Posterior vena cava (tissue), 2 donors: ENCODE data around the gene HSF5. TPM values are rescaled to one million over a fixed set of nuclear protein-coding genes. Genes with fewer than 3 reads are reported as not detected.

Experiments
- DNase-seq: peaks from one replicate; pipeline ENCODE4 v3.0.0-alpha.2; 2020; ENCODE audit warnings: low spot score
- intact Hi-C, 2 donors: fragments of 100-400 bp; cut with DNase I; formaldehyde crosslinking; loops; one replicate each; pipeline versions ENCODE4 v1.14.1 to v1.14.2; 2022 to 2023
- total RNA-seq, 2 donors: library from RNA; stranded (reverse); fragmentation: NEBNext Ultra II Directional; extraction: Animal tissue kit (Norgen Biotek cat#: 25700); gene quantifications; one replicate each; pipeline ENCODE4 v1.2.1, GENCODE V29; 2021
- donor health status: DM: yes; HTN: yes; CAD: no.
- donor health status: DM: yes; HTN: yes; CAD: no.

Gene HSF5
- total RNA-seq, 2 donors from 2014 or later, result 0.05 TPM; not detected in 1

- DNase-seq, result no peak
- intact Hi-C loops, result no loop called here
Observed at GRCh38 chr17:58420827-58421226, 67.4 kb downstream of the HSF5 start.

DNA sequence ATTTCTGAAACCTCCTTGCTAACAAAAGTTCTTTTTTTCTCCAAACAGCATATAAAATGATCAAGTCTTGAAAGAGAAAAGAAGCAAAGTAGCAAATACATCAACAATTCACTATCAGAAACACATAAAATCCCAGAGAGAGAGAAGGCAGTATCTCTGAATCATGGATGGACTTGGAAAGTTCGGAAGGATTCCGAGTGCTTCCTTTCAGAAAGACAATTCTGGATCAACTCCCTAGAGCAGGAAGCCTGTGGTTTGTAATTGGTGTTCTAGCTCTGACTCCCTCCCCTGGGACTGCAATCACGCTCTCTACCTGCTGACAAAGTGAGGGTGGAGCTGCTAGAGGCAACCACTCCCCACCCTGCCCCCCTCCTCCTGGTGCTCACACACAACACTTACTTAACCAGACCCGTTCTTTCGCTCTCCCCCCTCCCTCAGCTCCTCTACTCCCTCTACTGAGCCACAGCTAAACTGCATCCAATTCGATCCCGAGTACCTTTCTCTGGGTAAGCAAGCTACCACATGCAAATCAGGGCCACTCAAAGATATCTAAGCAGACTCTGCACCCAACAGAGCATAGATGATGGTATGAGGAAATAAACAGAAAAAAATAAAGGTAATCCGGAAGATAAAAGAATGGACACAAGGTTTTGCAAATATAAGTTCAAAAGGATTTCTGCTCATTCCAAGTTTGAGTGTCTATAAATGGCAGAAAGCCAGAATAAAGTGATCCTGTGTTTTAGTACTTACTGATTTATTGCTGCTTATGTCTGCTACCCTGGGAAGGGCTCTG lies 70.7 kb downstream of the HSF5 start, which contains the start of gene RNF43:
Gene RNF43 (minus strand): TSS at position 235 of the 793 bp plus-strand sequence. CDS start 1,957 bp downstream, outside the sequence.
- peak; percentile 87 for DNase-seq

GRCh38 chr17:58416937-58417299 lies 71.3 kb downstream of the HSF5 start:
- no peak for DNase-seq
- intact Hi-C loops, result loop anchor here (10.0 kb wide), 3 partner anchors 102 to 162 kb away; no protein-coding TSS in a partner anchor

More for the DNA sequence above, 70.7 kb downstream of the HSF5 start, which contains the start of gene RNF43:
- intact Hi-C loops, result loop anchor here (10.0 kb wide), 3 partner anchors 103 to 163 kb away; no protein-coding TSS in a partner anchor

GRCh38 chr17:58416396-58416795 lies 71.8 kb downstream of the HSF5 start:
- no peak for DNase-seq
- intact Hi-C loops, result loop anchor here (10.0 kb wide), 3 partner anchors 102 to 162 kb away; no protein-coding TSS in a partner anchor

DNA sequence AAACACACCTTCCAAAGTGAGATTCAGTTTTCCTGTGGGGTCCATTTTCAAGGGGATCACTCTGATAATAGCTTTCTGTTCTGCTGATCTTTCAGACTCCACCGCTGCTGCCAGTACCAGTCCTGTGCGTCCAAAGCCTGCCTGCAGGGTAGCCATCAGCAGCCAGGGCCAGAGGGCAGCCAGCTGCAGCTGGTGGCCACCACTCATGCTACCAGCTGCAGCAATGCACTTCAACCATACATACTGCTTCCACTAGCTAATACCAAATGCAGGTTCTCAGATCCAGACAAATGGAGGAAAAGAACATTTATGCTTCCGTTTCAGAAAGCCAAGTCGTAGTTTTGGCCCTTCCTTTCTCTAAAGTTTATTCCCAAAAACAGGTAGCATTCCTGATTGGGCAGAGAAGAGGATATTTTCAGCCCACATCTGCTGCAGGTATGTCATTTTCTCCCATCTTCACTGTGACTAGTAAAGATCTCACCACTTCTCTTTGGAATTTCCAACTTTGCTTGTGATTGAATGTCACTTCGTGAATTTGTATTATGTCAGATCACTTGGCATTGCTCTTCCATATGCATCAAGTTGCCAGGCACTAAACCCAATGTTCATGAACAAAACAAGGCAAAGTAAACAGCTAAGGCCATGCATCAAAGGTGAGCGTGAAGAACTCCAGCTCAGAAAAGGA lies 72.7 kb downstream of the HSF5 start:
- DNase-seq, result no peak
- intact Hi-C loops, result loop anchor here (10.0 kb wide), 3 partner anchors 101 to 161 kb away; no protein-coding TSS in a partner anchor

- no peak for DNase-seq
- intact Hi-C loops, result loop anchor here (10.0 kb wide), 3 partner anchors 100 to 160 kb away; no protein-coding TSS in a partner anchor
Observed at GRCh38 chr17:58414596-58414997, 73.6 kb downstream of the HSF5 start.

DNA sequence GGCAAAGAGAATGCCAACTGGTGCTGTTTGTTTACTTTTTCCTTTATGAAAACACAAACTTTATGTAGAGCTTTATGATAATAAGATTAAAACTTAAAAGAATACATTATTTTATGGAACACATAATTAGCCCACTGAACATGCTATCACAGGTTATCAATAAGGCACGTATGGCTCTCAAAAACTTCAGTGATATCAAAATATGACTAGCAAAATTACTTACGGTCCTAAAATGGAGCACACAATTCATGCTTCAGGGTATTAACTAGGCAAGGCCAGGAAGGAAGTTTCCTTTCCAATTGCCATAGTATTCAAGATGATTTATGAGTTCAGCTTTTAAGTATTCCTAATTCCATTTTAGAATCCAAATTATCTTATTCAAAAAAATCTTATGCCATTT lies 74.5 kb downstream of the HSF5 start:
- intact Hi-C loops, result loop anchor here (10.0 kb wide), 3 partner anchors 99 to 159 kb away; no protein-coding TSS in a partner anchor
- DNase-seq, result no peak

DNA sequence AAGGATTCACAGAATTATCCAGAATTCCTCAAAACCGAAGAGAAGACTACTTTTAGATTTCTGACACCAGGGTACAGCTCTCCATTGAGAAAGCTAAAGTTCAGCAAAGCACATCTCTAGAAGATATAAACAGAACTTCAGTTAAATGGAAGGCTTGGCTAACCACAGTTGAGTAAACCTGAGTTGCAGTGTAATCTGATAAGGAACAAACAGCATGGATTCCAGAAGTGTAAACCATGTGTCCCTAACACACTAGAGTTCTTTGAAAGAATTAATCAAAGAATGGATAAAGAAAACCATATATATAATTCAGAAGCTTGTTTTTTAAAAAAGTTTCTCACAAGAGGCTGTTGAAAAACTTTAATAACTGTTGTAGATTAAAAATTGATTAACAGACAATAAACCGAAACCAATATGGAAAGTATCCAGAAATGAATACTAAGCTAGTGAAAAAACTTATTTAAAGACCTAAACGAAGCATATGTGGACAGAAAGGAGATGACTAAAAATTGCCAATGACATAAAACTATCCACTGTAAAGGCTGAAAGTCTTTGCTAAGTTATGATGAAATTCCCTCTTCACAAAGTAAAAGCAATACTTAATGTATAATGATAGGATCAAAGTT lies 75.1 kb downstream of the HSF5 start:
- no peak for DNase-seq

GRCh38 chr17:58412064-58412703 lies 76.0 kb downstream of the HSF5 start:
- intact Hi-C loops, result loop anchor here (10.0 kb wide), 3 partner anchors 97 to 157 kb away; no protein-coding TSS in a partner anchor

More for the DNA sequence above, 75.1 kb downstream of the HSF5 start:
- intact Hi-C loops, result loop anchor here (10.0 kb wide), 3 partner anchors 98 to 158 kb away; no protein-coding TSS in a partner anchor

DNA sequence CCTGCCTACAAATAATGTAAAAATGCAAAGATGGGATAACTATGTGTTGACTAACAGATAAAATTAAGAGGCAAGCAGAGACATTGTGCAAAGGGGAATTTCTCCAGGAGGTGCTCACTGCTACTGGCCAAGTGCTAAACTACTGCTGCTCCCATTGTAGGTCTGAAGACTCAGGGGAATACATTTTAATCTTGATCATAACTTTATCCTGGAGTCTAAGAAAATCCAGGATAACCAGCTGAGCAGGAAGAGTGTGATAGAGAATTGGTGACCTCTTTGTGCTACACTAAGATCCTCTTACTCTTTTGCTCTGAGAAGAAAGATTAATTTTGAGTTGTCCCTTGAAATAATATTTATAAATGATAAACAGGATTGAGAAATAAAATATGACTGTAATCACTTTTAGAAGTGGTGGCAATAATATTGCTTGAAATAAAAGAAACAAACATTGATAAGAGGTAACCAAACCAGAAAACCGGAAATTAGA lies 76.8 kb downstream of the HSF5 start:
- intact Hi-C loops, result loop anchor here (10.0 kb wide), 3 partner anchors 97 to 157 kb away; no protein-coding TSS in a partner anchor
- DNase-seq, result no peak

More at GRCh38 chr17:58412064-58412703, 76.0 kb downstream of the HSF5 start:
- DNase-seq, result no peak

GRCh38 chr17:58410714-58411407 lies 77.3 kb downstream of the HSF5 start:
- intact Hi-C loops, result loop anchor here (10.0 kb wide), 3 partner anchors 96 to 156 kb away; no protein-coding TSS in a partner anchor
- no peak for DNase-seq

DNA sequence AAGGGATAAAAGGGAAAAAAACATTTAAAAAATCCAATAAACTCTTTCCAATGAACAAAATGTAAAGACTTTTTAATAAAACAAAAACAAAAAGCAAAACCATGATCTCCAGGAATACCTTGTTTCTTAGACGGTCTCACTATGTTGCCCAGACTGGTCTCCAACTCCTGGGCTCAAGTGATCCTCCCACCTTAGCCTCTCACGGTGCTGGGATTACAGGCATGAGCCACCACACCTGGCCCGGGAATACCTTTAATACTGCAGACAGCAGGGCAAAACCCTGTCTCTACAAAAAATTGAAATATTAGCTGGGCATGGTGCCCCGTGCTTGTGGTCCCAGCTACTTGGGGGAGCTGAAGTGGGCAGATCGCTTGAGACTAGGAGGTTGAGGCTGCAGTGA lies 78.8 kb downstream of the HSF5 start:
- intact Hi-C loops, result no loop called here
- DNase-seq, result no peak

DNA sequence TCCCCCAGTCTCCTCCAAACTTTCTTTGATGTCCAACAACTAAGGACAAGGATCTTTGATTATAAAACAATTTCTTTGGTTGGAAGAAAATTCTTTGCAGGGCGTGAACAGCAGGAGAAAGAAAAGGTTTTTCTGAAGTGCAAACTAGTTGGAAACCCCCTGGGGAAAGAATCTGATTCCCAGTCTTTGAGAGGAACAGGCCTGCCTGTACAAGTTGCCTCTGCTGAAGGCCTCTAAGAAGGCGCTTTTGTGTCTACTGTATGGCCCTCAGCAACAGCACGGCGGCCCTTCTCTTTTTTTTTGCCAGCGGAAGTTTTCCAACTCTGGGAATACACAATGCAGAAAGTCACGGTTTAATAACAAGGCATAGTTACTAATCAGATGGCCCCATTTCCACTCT lies 84.9 kb downstream of the HSF5 start:
- intact Hi-C loops, result no loop called here

GRCh38 chr17:58402679-58403078 lies 85.5 kb downstream of the HSF5 start:
- intact Hi-C loops, result no loop called here
- DNase-seq, result no peak

More for the DNA sequence above, 84.9 kb downstream of the HSF5 start:
- no peak for DNase-seq

- intact Hi-C loops, result no loop called here
- no peak for DNase-seq
Observed at GRCh38 chr17:58402047-58402446, 86.2 kb downstream of the HSF5 start.

GRCh38 chr17:58401287-58401686 lies 86.9 kb downstream of the HSF5 start:
- no peak for DNase-seq
- intact Hi-C loops, result no loop called here

- intact Hi-C loops, result no loop called here
- DNase-seq, result no peak
Observed at GRCh38 chr17:58400826-58401225, 87.4 kb downstream of the HSF5 start.

DNA sequence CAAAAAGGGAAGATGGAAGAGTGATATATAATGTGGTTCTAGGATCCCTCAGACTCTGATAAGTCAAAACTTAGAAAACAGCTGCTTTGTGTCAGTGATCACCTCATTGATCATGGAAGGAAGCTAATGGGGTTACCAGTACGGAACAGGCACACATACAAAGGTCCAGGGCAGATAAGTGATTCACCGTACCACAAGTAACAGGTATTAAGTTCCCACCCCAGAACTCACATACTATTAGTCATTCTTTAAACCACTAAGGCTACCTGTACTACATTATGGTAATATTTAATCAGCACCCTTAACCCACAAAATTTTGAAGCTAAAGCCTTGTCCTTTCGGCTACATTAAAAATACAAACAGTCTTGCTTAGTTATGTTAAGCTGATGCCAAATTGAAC lies 88.2 kb downstream of the HSF5 start:
- DNase-seq, result no peak
- intact Hi-C loops, result no loop called here
